Ascending aorta (tissue), 2 donors: ENCODE data around the gene MME. TPM values are rescaled to one million over a fixed set of nuclear protein-coding genes. Genes with fewer than 3 reads are reported as not detected.
"Not testable (repeated sequence)": the region's sequence is repeated elsewhere in the genome, so short reads cannot be mapped to it uniquely, and the experiment has no call there.

Experiments
- DNase-seq, 2 donors: peaks; one replicate each; pipeline ENCODE4 v3.0.0-alpha.2; 2019; ENCODE audit warnings: low spot score in 2 of 2
- H3K27ac ChIP-seq, 2 donors: fragments of 200-600 bp; sonication (generic); one replicate each; pipeline ENCODE4 v1.5.1; 2016 to 2017; ENCODE audit warnings: mild to moderate bottlenecking in 1 of 2
- H3K27me3 ChIP-seq: fragments of 200-600 bp; sonication (generic); one replicate; pipeline ENCODE4 v1.5.1; 2017
- H3K36me3 ChIP-seq, 2 donors: fragments of 200-600 bp; sonication (generic); one replicate each; pipeline ENCODE4 v1.5.1; 2016
- H3K4me1 ChIP-seq, 2 donors: fragments of 200-600 bp; sonication (generic); one replicate each; pipeline ENCODE4 v1.5.1; 2016 to 2017; ENCODE audit warnings: mild to moderate bottlenecking in 1 of 2
- H3K4me3 ChIP-seq, 2 donors: fragments of 200-600 bp; sonication (generic); one replicate each; pipeline ENCODE4 v1.5.1; 2016 to 2017; ENCODE audit warnings: mild to moderate bottlenecking in 1 of 2
- H3K9me3 ChIP-seq, 2 donors: fragments of 200-600 bp; sonication (generic); one replicate each; pipeline ENCODE4 v1.5.1; 2016
- CTCF ChIP-seq, 3 experiments: fragments of 200-600 bp in 2 of 3; fragments of 450-650 bp in 1 of 3; sonication (generic) in 2 of 3; IDR thresholded peaks; one replicate each; pipeline ENCODE4 v1.5.1; 2016 to 2019; ENCODE audit warnings: antibody characterized with exemption in 3 of 3, mild to moderate bottlenecking in 1 of 3, moderate library complexity in 1 of 3
- intact Hi-C: fragments of 100-400 bp; cut with DNase I; formaldehyde crosslinking; loops from one replicate; pipeline ENCODE4 v1.15.1; 2023
- total RNA-seq: library from RNA; depleted of rRNA; stranded (reverse); fragments of >200 nt; gene quantifications from one replicate; pipeline ENCODE4 v1.1.0, GENCODE V29; 2016

Gene MME
- total RNA-seq, 1 donor from 2014 or later = 1.5 TPM

DNA sequence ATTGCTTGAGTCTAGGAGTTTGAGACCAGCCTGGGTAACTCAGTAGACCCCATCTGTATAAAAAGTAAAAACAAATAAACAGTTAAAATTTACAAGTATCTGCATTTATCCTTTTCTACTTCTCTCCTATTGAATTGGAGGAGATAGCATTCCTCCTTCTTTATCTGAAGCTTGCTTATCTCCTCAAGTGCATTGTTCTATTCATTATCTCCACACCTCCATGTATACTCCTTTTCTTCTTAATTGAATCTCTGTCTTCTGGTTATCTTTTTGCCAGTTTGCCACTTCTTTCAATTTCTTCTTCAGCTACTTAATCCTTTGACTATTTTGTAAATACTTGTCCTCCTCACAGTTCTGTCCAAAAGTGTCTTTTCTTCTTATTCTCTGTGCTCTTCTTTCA is 124.7 kb downstream of the MME start:
- H3K27ac ChIP-seq = no peak overlapping the region
- H3K4me1 ChIP-seq = no peaks in the 10 kb centered on the region
- intact Hi-C loops = no loop called here
- H3K36me3 ChIP-seq = no peaks in the 10 kb centered on the region
- no peak overlapping the region for H3K4me3 ChIP-seq
- TF ChIP-seq CTCF (IDR thresholded peaks at IDR 0.05) = no peak
- H3K27me3 ChIP-seq = no peaks in the 10 kb centered on the region
- DNase-seq = no peak
- H3K9me3 ChIP-seq = no peaks in the 10 kb centered on the region

GRCh38 chr3:155208183-155208800 is 128.2 kb downstream of the MME start:
- no peak for TF ChIP-seq CTCF (IDR thresholded peaks at IDR 0.05)

DNA sequence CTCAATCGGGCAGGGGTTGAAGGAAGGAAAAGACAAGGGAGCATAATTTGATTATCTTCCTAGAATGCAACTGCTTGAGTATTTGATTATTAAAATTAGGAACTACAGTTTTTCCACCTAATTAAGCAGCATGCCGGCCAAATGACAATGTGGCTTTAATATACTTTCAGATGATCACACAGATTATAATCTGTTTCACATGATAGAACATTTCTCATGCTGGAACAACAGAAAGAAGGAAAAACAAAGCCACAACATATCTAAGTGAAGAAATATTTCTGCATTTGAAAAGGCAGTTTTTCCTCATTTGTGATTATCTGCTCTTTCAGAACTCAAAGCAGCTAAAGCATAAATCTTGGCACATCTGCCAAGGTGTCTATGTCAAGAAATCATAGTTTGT is 130.6 kb downstream of the MME start:
- TF ChIP-seq CTCF (IDR thresholded peaks at IDR 0.05) = no peak
- DNase-seq = no peak
- H3K4me3 ChIP-seq = no peak overlapping the region
- H3K4me1 ChIP-seq = no peaks in the 10 kb centered on the region
- no peaks in the 10 kb centered on the region for H3K36me3 ChIP-seq
- intact Hi-C loops = no loop called here
- H3K27ac ChIP-seq = no peak overlapping the region
- no peaks in the 10 kb centered on the region for H3K9me3 ChIP-seq
- no peaks in the 10 kb centered on the region for H3K27me3 ChIP-seq

More at GRCh38 chr3:155208183-155208800, 128.2 kb downstream of the MME start:
- no peaks in the 10 kb centered on the region for H3K9me3 ChIP-seq
- no peak for DNase-seq
- no peaks in the 10 kb centered on the region for H3K4me1 ChIP-seq
- no peak overlapping the region for H3K27ac ChIP-seq
- H3K4me3 ChIP-seq = no peak overlapping the region
- no peaks in the 10 kb centered on the region for H3K36me3 ChIP-seq
- no peaks in the 10 kb centered on the region for H3K27me3 ChIP-seq
- intact Hi-C loops = no loop called here

DNA sequence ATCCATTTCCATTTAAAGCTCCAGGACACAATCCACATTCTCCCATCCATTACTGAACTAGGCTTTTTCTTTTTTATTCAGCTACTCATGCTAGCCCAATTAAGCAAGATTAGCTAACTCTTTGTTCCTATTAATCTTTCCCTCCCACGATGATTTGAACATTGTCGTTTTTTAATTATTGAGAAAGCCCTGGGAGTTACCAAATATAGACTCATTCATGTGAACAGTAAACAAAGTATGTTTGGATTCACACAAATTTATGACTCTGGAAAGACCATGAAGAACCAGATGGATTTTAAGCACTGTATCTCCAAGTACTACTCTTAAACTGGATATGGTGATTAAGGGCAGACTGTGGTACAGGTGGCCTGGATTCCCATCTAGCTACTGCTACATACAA is 131.1 kb downstream of the MME start:
- Histone ChIP-seq H3K27ac (no peak overlapping the region), H3K27me3 (no peaks in the 10 kb centered on the region), H3K9me3 (no peaks in the 10 kb centered on the region), H3K36me3 (no peaks in the 10 kb centered on the region), H3K4me3 (no peak overlapping the region), H3K4me1 (no peaks in the 10 kb centered on the region)
- DNase-seq = no peak
- intact Hi-C loops = no loop called here
- TF ChIP-seq CTCF (IDR thresholded peaks at IDR 0.05) = no peak

- no peaks in the 10 kb centered on the region for H3K9me3 ChIP-seq
- TF ChIP-seq CTCF (IDR thresholded peaks at IDR 0.05) = no peak
- no peaks in the 10 kb centered on the region for H3K4me1 ChIP-seq
- no peaks in the 10 kb centered on the region for H3K36me3 ChIP-seq
- no peak overlapping the region for H3K4me3 ChIP-seq
- DNase-seq = no peak
- H3K27me3 ChIP-seq = no peaks in the 10 kb centered on the region
- no peak overlapping the region for H3K27ac ChIP-seq
- intact Hi-C loops = no loop called here
Measured at GRCh38 chr3:155211940-155212339, 131.8 kb downstream of the MME start.

DNA sequence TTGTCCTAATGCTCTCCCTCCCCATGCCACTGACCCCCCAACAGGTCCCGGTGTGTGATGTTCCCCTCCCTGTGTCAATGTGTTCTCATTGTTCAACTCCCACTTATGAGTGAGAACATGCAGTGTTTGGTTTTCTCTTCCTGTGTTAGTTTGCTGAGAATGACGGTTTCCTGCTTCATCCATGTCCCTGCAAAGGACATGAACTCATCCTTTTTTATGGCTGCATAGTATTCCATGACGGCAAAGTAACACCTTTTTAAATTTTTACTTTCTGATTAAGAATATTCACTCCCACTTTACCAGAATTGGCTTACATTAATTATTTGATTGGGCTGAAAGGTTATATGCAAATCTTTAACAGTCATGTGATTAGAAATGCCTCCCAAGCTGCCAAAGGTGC is 135.9 kb downstream of the MME start:
- H3K36me3 ChIP-seq, H3K27me3 ChIP-seq, DNase-seq, intact Hi-C loops, H3K9me3 ChIP-seq, H3K27ac ChIP-seq, H3K4me3 ChIP-seq, H3K4me1 ChIP-seq: not testable (repeated sequence)
